ENCODE data around the gene CIZ1.

CIZ1 gene

GRCh38 chr9:128190516-128191405 is 611 bp downstream of the CIZ1 start:
- H3K27ac ChIP-seq (ENCODE audit: low read depth, low read length), result peak overlapping the region; percentile 33
- H2AK5ac ChIP-seq (ENCODE audit: low read length), result peak overlapping the region; percentile 90
- no peaks in the 10 kb centered on the region for H3K27me3 ChIP-seq (ENCODE audit: insufficient read depth, low read length)
- H3K79me1 ChIP-seq (ENCODE audit: low read length), result peaks cover 13% of the 10 kb centered on the region
- H2AFZ ChIP-seq (ENCODE audit: insufficient read depth, low read length, poor library complexity), result peak overlapping the region; percentile 100
- peak overlapping the region; percentile 93 for H3K18ac ChIP-seq (ENCODE audit: low read length)
- H3K36me3 ChIP-seq (ENCODE audit: control insufficient read depth in 1 of 2, insufficient read depth in 2 of 2, low read length in 2 of 2), result peaks cover 23 to 24% of the 10 kb centered on the region in 2 experiments
- H4K12ac ChIP-seq (ENCODE audit: low read depth, low read length), result peak overlapping the region; percentile 86
- H4K91ac ChIP-seq (ENCODE audit: low read depth, low read length), result peak overlapping the region; percentile 75
- no CpG with 5 or more reads among the region's 32 CpGs for WGBS (ENCODE audit: extremely low coverage, insufficient coverage, insufficient read length)
- H3K4ac ChIP-seq (ENCODE audit: low read depth, low read length), result peak overlapping the region; percentile 91
- H3K14ac ChIP-seq (ENCODE audit: low read length), result peak overlapping the region; percentile 81
- H4K8ac ChIP-seq (ENCODE audit: low read depth, low read length), result peak overlapping the region; percentile 99
- peak overlapping the region; percentile 88 for H3K9ac ChIP-seq (ENCODE audit: low read length)
- H3K23ac ChIP-seq (ENCODE audit: low read length), result no peak overlapping the region
- peak overlapping the region; percentile 36 for H2BK120ac ChIP-seq (ENCODE audit: insufficient read depth, low read length, poor library complexity)
- no peak overlapping the region for H2BK12ac ChIP-seq (ENCODE audit: low read length)
- peak overlapping the region; percentile 94 for H3K4me2 ChIP-seq (ENCODE audit: low read length)
- no peak for DNase-seq
- peaks cover 12% of the 10 kb centered on the region for H3K79me2 ChIP-seq (ENCODE audit: control insufficient read depth, insufficient read depth, low read length, poor library complexity)
- H3K4me1 ChIP-seq (ENCODE audit: control insufficient read depth in 1 of 2, insufficient read depth in 2 of 2, low read length in 2 of 2), result peaks cover 5 to 7% of the 10 kb centered on the region in 2 experiments
- peak overlapping the region; percentile 64 for H2BK5ac ChIP-seq (ENCODE audit: low read depth, low read length, poor library complexity)
- no peaks in the 10 kb centered on the region for H3K9me3 ChIP-seq (ENCODE audit: insufficient read depth, low read depth, low read length)
- peak overlapping the region; percentile 95 for H3K4me3 ChIP-seq (ENCODE audit: low read depth, low read length)

- Histone ChIP-seq H3K4ac (ENCODE audit: low read depth, low read length) (no peak overlapping the region), H2BK120ac (ENCODE audit: insufficient read depth, low read length, poor library complexity) (no peak overlapping the region), H2AFZ (ENCODE audit: insufficient read depth, low read length, poor library complexity) (no peak overlapping the region), H3K4me3 (ENCODE audit: low read depth, low read length) (no peak overlapping the region), H3K4me1 (ENCODE audit: control insufficient read depth in 1 of 2, insufficient read depth in 2 of 2, low read length in 2 of 2) (peaks cover 5 to 7% of the 10 kb centered on the region in 2 experiments), H4K91ac (ENCODE audit: low read depth, low read length) (no peak overlapping the region), H4K12ac (ENCODE audit: low read depth, low read length) (no peak overlapping the region), H3K9ac (ENCODE audit: low read length) (no peak overlapping the region), H3K4me2 (ENCODE audit: low read length) (no peak overlapping the region), H4K8ac (ENCODE audit: low read depth, low read length) (no peak overlapping the region), H3K79me1 (ENCODE audit: low read length) (peaks cover 13% of the 10 kb centered on the region), H2AK5ac (ENCODE audit: low read length) (no peak overlapping the region), H3K27me3 (ENCODE audit: insufficient read depth, low read length) (no peaks in the 10 kb centered on the region), H3K23ac (ENCODE audit: low read length) (no peak overlapping the region), H3K9me3 (ENCODE audit: insufficient read depth, low read depth, low read length) (no peaks in the 10 kb centered on the region), H3K27ac (ENCODE audit: low read depth, low read length) (no peak overlapping the region), H2BK5ac (ENCODE audit: low read depth, low read length, poor library complexity) (no peak overlapping the region), H2BK12ac (ENCODE audit: low read length) (no peak overlapping the region), H3K36me3 (ENCODE audit: control insufficient read depth in 1 of 2, insufficient read depth in 2 of 2, low read length in 2 of 2) (peaks cover 29 to 31% of the 10 kb centered on the region in 2 experiments), H3K18ac (ENCODE audit: low read length) (no peak overlapping the region), H3K14ac (ENCODE audit: low read length) (no peak overlapping the region), H3K79me2 (ENCODE audit: control insufficient read depth, insufficient read depth, low read length, poor library complexity) (peaks cover 12% of the 10 kb centered on the region)
- DNase-seq, result no peak
- no CpG with 5 or more reads among the region's 2 CpGs for WGBS (ENCODE audit: extremely low coverage, insufficient coverage, insufficient read length)
Measured at GRCh38 chr9:128190013-128190412, 1.4 kb downstream of the CIZ1 start.

- Histone ChIP-seq H2AK5ac (ENCODE audit: low read length) (no peak overlapping the region), H2BK12ac (ENCODE audit: low read length) (no peak overlapping the region), H4K12ac (ENCODE audit: low read depth, low read length) (no peak overlapping the region), H3K36me3 (ENCODE audit: control insufficient read depth in 1 of 2, insufficient read depth in 2 of 2, low read length in 2 of 2) (peaks cover 36 to 38% of the 10 kb centered on the region in 2 experiments), H3K79me2 (ENCODE audit: control insufficient read depth, insufficient read depth, low read length, poor library complexity) (peaks cover 12% of the 10 kb centered on the region), H3K27me3 (ENCODE audit: insufficient read depth, low read length) (no peaks in the 10 kb centered on the region), H3K4ac (ENCODE audit: low read depth, low read length) (no peak overlapping the region), H3K4me2 (ENCODE audit: low read length) (no peak overlapping the region), H2AFZ (ENCODE audit: insufficient read depth, low read length, poor library complexity) (no peak overlapping the region), H3K4me3 (ENCODE audit: low read depth, low read length) (no peak overlapping the region), H2BK120ac (ENCODE audit: insufficient read depth, low read length, poor library complexity) (no peak overlapping the region), H3K9me3 (ENCODE audit: insufficient read depth, low read depth, low read length) (no peaks in the 10 kb centered on the region), H3K4me1 (ENCODE audit: control insufficient read depth in 1 of 2, insufficient read depth in 2 of 2, low read length in 2 of 2) (peaks cover 5 to 7% of the 10 kb centered on the region in 2 experiments), H3K79me1 (ENCODE audit: low read length) (peaks cover 13% of the 10 kb centered on the region), H3K18ac (ENCODE audit: low read length) (no peak overlapping the region), H3K27ac (ENCODE audit: low read depth, low read length) (no peak overlapping the region), H3K23ac (ENCODE audit: low read length) (no peak overlapping the region), H4K8ac (ENCODE audit: low read depth, low read length) (no peak overlapping the region), H2BK5ac (ENCODE audit: low read depth, low read length, poor library complexity) (no peak overlapping the region), H3K14ac (ENCODE audit: low read length) (no peak overlapping the region), H3K9ac (ENCODE audit: low read length) (no peak overlapping the region), H4K91ac (ENCODE audit: low read depth, low read length) (no peak overlapping the region)
- no CpG with 5 or more reads among the region's 1 CpG for WGBS (ENCODE audit: extremely low coverage, insufficient coverage, insufficient read length)
- DNase-seq, result no peak
Measured at GRCh38 chr9:128188209-128188608, 3.2 kb downstream of the CIZ1 start.

- H3K18ac ChIP-seq (ENCODE audit: low read length), result no peak overlapping the region
- no peak overlapping the region for H2BK120ac ChIP-seq (ENCODE audit: insufficient read depth, low read length, poor library complexity)
- H3K36me3 ChIP-seq (ENCODE audit: control insufficient read depth in 1 of 2, insufficient read depth in 2 of 2, low read length in 2 of 2), result peaks cover 42 to 43% of the 10 kb centered on the region in 2 experiments
- no peak overlapping the region for H3K14ac ChIP-seq (ENCODE audit: low read length)
- no peak for DNase-seq
- H2AK5ac ChIP-seq (ENCODE audit: low read length), result no peak overlapping the region
- no CpG with 5 or more reads among the region's 2 CpGs for WGBS (ENCODE audit: extremely low coverage, insufficient coverage, insufficient read length)
- H3K9ac ChIP-seq (ENCODE audit: low read length), result no peak overlapping the region
- peaks cover 5 to 7% of the 10 kb centered on the region in 2 experiments for H3K4me1 ChIP-seq (ENCODE audit: control insufficient read depth in 1 of 2, insufficient read depth in 2 of 2, low read length in 2 of 2)
- no peak overlapping the region for H3K4me2 ChIP-seq (ENCODE audit: low read length)
- no peak overlapping the region for H2BK12ac ChIP-seq (ENCODE audit: low read length)
- H4K8ac ChIP-seq (ENCODE audit: low read depth, low read length), result no peak overlapping the region
- no peak overlapping the region for H4K12ac ChIP-seq (ENCODE audit: low read depth, low read length)
- H3K27ac ChIP-seq (ENCODE audit: low read depth, low read length), result no peak overlapping the region
- no peak overlapping the region for H4K91ac ChIP-seq (ENCODE audit: low read depth, low read length)
- peaks cover 13% of the 10 kb centered on the region for H3K79me1 ChIP-seq (ENCODE audit: low read length)
- no peaks in the 10 kb centered on the region for H3K9me3 ChIP-seq (ENCODE audit: insufficient read depth, low read depth, low read length)
- H3K23ac ChIP-seq (ENCODE audit: low read length), result no peak overlapping the region
- no peak overlapping the region for H3K4ac ChIP-seq (ENCODE audit: low read depth, low read length)
- no peak overlapping the region for H2BK5ac ChIP-seq (ENCODE audit: low read depth, low read length, poor library complexity)
- no peaks in the 10 kb centered on the region for H3K27me3 ChIP-seq (ENCODE audit: insufficient read depth, low read length)
- H2AFZ ChIP-seq (ENCODE audit: insufficient read depth, low read length, poor library complexity), result no peak overlapping the region
- H3K79me2 ChIP-seq (ENCODE audit: control insufficient read depth, insufficient read depth, low read length, poor library complexity), result peaks cover 12% of the 10 kb centered on the region
- H3K4me3 ChIP-seq (ENCODE audit: low read depth, low read length), result no peak overlapping the region
Measured at GRCh38 chr9:128187361-128187760, 4.0 kb downstream of the CIZ1 start.
